ENCODE data around the gene ANTXRL.

Gene ANTXRL

DNA sequence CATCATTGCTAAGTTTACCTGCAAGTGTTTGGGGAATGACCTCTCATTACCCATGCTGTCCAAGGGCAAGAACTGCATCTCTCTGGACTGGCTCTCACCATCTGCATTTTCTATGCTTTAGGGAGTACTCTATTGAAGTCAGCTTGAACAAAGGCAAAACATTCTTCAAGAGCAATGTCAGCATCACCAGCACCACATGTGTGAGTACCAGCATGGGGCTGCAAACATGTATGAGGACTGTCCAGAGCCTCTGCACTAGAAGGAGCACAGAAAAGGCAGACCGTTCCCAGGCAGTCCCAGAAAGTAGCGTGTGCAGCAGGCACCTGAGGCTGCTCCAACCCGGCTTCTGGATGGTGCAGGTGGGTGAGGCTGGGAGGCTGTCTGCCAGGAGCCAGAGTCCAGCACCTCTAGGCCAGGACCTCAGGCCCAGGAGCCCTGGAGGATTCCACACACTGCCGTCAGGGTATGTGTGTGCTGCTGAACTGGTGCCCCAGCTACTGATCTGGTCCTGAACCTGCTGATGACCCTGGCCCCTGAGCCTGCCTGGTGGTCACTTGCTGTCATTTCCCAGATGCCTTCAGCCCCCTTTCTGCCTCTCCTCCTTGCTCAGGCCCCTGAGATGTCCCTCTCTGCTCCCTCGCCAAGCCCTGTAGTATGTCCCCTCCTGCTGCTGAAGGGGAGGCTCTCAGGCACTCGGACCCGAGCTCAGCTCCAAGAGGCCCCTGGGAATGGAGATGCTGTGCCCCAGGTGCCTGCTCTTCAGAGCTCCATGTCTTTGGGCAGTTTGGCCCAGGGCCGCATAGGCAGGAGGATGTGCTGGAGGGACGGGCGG, 20.7 kb downstream of the ANTXRL start:
- Histone ChIP-seq H3K4me1 (ENCODE audit: control extremely low read depth in 1 of 4, control insufficient read depth in 4 of 4, insufficient read depth in 4 of 4, low read length in 3 of 4) (no peaks in the 10 kb centered on the region), H3K4me3 (ENCODE audit: control insufficient read depth in 1 of 7, extremely low read depth in 1 of 7, insufficient read depth in 4 of 7, low read depth in 2 of 7, low read length in 6 of 7) (no peak overlapping the region), H3K9me3 (ENCODE audit: control extremely low read depth in 1 of 5, control insufficient read depth in 4 of 5, insufficient read depth in 2 of 5, low read depth in 1 of 5, low read length in 4 of 5) (no peaks in the 10 kb centered on the region), H3K27ac (ENCODE audit: insufficient read depth in 1 of 2, low read depth in 1 of 2, low read length in 2 of 2, poor library complexity in 1 of 2, severe bottlenecking in 2 of 2) (no peak overlapping the region), H3K36me3 (ENCODE audit: control insufficient read depth in 4 of 4, insufficient read depth in 4 of 4, low read length in 3 of 4) (no peaks in the 10 kb centered on the region), H3K27me3 (replicated peaks in 2 of 5; ENCODE audit: control insufficient read depth in 4 of 5, insufficient read depth in 5 of 5, low read length in 4 of 5) (no peaks in the 10 kb centered on the region)
- ChIA-PET POLR2A (no interaction called here), CTCF (no interaction called here)
- 95% methylated on average over 8 of the region's 10 CpGs for WGBS (ENCODE audit: insufficient coverage)
- no peak for DNase-seq

- Histone ChIP-seq H3K4me1 (ENCODE audit: control extremely low read depth in 1 of 4, control insufficient read depth in 4 of 4, insufficient read depth in 4 of 4, low read length in 3 of 4) (no peaks in the 10 kb centered on the region), H3K4me3 (ENCODE audit: control insufficient read depth in 1 of 7, extremely low read depth in 1 of 7, insufficient read depth in 4 of 7, low read depth in 2 of 7, low read length in 6 of 7) (no peak overlapping the region), H3K9me3 (ENCODE audit: control extremely low read depth in 1 of 5, control insufficient read depth in 4 of 5, insufficient read depth in 2 of 5, low read depth in 1 of 5, low read length in 4 of 5) (no peaks in the 10 kb centered on the region), H3K27me3 (replicated peaks in 2 of 5; ENCODE audit: control insufficient read depth in 4 of 5, insufficient read depth in 5 of 5, low read length in 4 of 5) (no peaks in the 10 kb centered on the region), H3K36me3 (ENCODE audit: control insufficient read depth in 4 of 4, insufficient read depth in 4 of 4, low read length in 3 of 4) (no peaks in the 10 kb centered on the region), H3K27ac (ENCODE audit: insufficient read depth in 1 of 2, low read depth in 1 of 2, low read length in 2 of 2, poor library complexity in 1 of 2, severe bottlenecking in 2 of 2) (no peak overlapping the region)
- ChIA-PET POLR2A (no interaction called here), CTCF (no interaction called here)
- no peak for DNase-seq
- WGBS (ENCODE audit: insufficient coverage): 100% methylated on average over 1 of the region's 4 CpGs
Observed at GRCh38 chr10:46308113-46308415, 21.3 kb downstream of the ANTXRL start.

DNA sequence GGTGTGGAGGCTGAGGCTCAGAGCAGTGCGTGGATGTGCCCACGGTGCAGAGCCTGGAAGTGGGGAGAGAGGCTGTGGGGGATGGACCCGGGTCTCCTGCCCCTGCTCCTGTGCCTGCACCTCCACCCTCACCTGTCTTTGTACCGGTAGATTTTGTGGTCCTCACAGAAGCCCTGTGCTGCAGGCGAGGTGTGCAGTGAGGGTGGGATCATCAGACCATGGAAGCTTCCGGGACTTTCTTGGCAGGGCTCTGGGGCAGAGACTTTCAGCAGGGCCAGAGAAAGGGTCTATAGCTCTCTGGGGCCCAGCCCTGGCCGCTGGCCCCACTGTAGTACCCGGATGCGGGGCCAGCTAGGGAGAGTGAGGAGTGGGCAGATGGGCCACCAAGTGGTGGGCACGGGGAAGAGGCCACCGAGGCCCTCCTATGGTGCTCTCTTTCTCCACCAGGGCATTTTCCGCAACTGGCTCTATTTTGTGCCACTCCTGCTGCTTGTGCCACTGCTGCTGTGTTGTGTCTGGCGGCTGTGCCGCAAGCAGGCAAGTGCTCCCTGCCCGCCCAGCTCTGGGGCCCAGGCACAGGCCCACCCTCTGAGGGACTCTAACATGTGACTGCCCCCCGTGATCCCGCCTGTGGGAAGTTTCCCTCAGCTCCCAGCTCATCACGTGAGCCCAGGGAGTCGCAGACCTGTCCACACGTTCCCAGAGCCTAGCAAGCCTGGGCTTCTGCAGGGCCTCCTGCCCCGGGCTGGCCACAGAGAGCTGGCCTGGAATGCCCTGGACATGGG, 22.1 kb downstream of the ANTXRL start:
- 96% methylated on average over 14 of the region's 21 CpGs for WGBS (ENCODE audit: insufficient coverage)
- Histone ChIP-seq H3K27me3 (replicated peaks in 2 of 5; ENCODE audit: control insufficient read depth in 4 of 5, insufficient read depth in 5 of 5, low read length in 4 of 5) (no peaks in the 10 kb centered on the region), H3K9me3 (ENCODE audit: control extremely low read depth in 1 of 5, control insufficient read depth in 4 of 5, insufficient read depth in 2 of 5, low read depth in 1 of 5, low read length in 4 of 5) (no peaks in the 10 kb centered on the region), H3K4me1 (ENCODE audit: control extremely low read depth in 1 of 4, control insufficient read depth in 4 of 4, insufficient read depth in 4 of 4, low read length in 3 of 4) (no peaks in the 10 kb centered on the region), H3K36me3 (ENCODE audit: control insufficient read depth in 4 of 4, insufficient read depth in 4 of 4, low read length in 3 of 4) (no peaks in the 10 kb centered on the region), H3K4me3 (ENCODE audit: control insufficient read depth in 1 of 7, extremely low read depth in 1 of 7, insufficient read depth in 4 of 7, low read depth in 2 of 7, low read length in 6 of 7) (no peak overlapping the region), H3K27ac (ENCODE audit: insufficient read depth in 1 of 2, low read depth in 1 of 2, low read length in 2 of 2, poor library complexity in 1 of 2, severe bottlenecking in 2 of 2) (no peak overlapping the region)
- CTCF ChIA-PET: interaction anchor here (0.6 to 0.9 kb wide), 2 partner anchors 9 to 222 kb away, joined by 3 read pairs; no protein-coding TSS in a partner anchor
- no peak for DNase-seq
- POLR2A ChIA-PET: no interaction called here

GRCh38 chr10:46309511-46310142, 22.8 kb downstream of the ANTXRL start:
- Histone ChIP-seq H3K27ac (ENCODE audit: insufficient read depth in 1 of 2, low read depth in 1 of 2, low read length in 2 of 2, poor library complexity in 1 of 2, severe bottlenecking in 2 of 2) (no peak overlapping the region), H3K4me1 (ENCODE audit: control extremely low read depth in 1 of 4, control insufficient read depth in 4 of 4, insufficient read depth in 4 of 4, low read length in 3 of 4) (no peaks in the 10 kb centered on the region), H3K27me3 (replicated peaks in 2 of 5; ENCODE audit: control insufficient read depth in 4 of 5, insufficient read depth in 5 of 5, low read length in 4 of 5) (no peaks in the 10 kb centered on the region), H3K36me3 (ENCODE audit: control insufficient read depth in 4 of 4, insufficient read depth in 4 of 4, low read length in 3 of 4) (no peaks in the 10 kb centered on the region), H3K9me3 (ENCODE audit: control extremely low read depth in 1 of 5, control insufficient read depth in 4 of 5, insufficient read depth in 2 of 5, low read depth in 1 of 5, low read length in 4 of 5) (no peaks in the 10 kb centered on the region), H3K4me3 (ENCODE audit: control insufficient read depth in 1 of 7, extremely low read depth in 1 of 7, insufficient read depth in 4 of 7, low read depth in 2 of 7, low read length in 6 of 7) (no peak overlapping the region)
- POLR2A ChIA-PET: no interaction called here
- WGBS (ENCODE audit: insufficient coverage): 93% methylated on average over 9 of the region's 9 CpGs
- CTCF ChIA-PET: no interaction called here
- DNase-seq: no peak

GRCh38 chr10:46310143-46310514, 23.3 kb downstream of the ANTXRL start:
- CTCF ChIA-PET: no interaction called here
- POLR2A ChIA-PET: no interaction called here
- WGBS (ENCODE audit: insufficient coverage): 93% methylated on average over 4 of the region's 4 CpGs
- Histone ChIP-seq H3K27ac (ENCODE audit: insufficient read depth in 1 of 2, low read depth in 1 of 2, low read length in 2 of 2, poor library complexity in 1 of 2, severe bottlenecking in 2 of 2) (no peak overlapping the region), H3K27me3 (replicated peaks in 2 of 5; ENCODE audit: control insufficient read depth in 4 of 5, insufficient read depth in 5 of 5, low read length in 4 of 5) (no peaks in the 10 kb centered on the region), H3K36me3 (ENCODE audit: control insufficient read depth in 4 of 4, insufficient read depth in 4 of 4, low read length in 3 of 4) (no peaks in the 10 kb centered on the region), H3K4me1 (ENCODE audit: control extremely low read depth in 1 of 4, control insufficient read depth in 4 of 4, insufficient read depth in 4 of 4, low read length in 3 of 4) (no peaks in the 10 kb centered on the region), H3K9me3 (ENCODE audit: control extremely low read depth in 1 of 5, control insufficient read depth in 4 of 5, insufficient read depth in 2 of 5, low read depth in 1 of 5, low read length in 4 of 5) (no peaks in the 10 kb centered on the region), H3K4me3 (ENCODE audit: control insufficient read depth in 1 of 7, extremely low read depth in 1 of 7, insufficient read depth in 4 of 7, low read depth in 2 of 7, low read length in 6 of 7) (no peak overlapping the region)
- DNase-seq: no peak

DNA sequence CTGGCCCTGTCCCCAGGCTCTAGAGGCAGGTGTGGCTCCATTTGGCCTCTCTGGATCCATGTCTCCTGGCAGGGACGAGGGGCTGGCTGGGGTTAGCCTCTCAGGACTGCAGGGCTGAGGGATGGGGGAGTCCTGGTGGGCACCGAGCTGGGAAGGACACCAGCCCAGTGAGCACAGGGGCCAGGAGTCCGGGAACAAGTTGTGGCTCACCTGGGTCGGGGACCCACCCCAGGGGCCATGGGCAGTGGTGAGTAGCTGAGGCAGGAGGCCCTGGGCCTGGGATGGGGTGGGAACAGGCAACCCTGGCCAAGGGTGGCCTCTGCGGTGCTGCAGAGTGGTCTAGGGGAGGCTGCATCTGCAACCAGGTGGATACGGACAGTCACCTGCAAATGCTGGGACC, 24.1 kb downstream of the ANTXRL start:
- 88% methylated on average over 5 of the region's 6 CpGs for WGBS (ENCODE audit: insufficient coverage)
- CTCF ChIA-PET: no interaction called here

GRCh38 chr10:46311501-46311951, 24.7 kb downstream of the ANTXRL start:
- no peaks in the 10 kb centered on the region for H3K36me3 ChIP-seq (ENCODE audit: control insufficient read depth in 4 of 4, insufficient read depth in 4 of 4, low read length in 3 of 4)
- 87% methylated on average over 5 of the region's 7 CpGs for WGBS (ENCODE audit: insufficient coverage)
- H3K27me3 ChIP-seq (replicated peaks in 2 of 5; ENCODE audit: control insufficient read depth in 4 of 5, insufficient read depth in 5 of 5, low read length in 4 of 5): no peaks in the 10 kb centered on the region
- ChIA-PET CTCF (no interaction called here), POLR2A (no interaction called here)
- no peak for DNase-seq
- H3K9me3 ChIP-seq (ENCODE audit: control extremely low read depth in 1 of 5, control insufficient read depth in 4 of 5, insufficient read depth in 2 of 5, low read depth in 1 of 5, low read length in 4 of 5): no peaks in the 10 kb centered on the region
- no peaks in the 10 kb centered on the region for H3K4me1 ChIP-seq (ENCODE audit: control extremely low read depth in 1 of 4, control insufficient read depth in 4 of 4, insufficient read depth in 4 of 4, low read length in 3 of 4)
- no peak overlapping the region for H3K4me3 ChIP-seq (ENCODE audit: control insufficient read depth in 1 of 7, extremely low read depth in 1 of 7, insufficient read depth in 4 of 7, low read depth in 2 of 7, low read length in 6 of 7)
- no peak overlapping the region for H3K27ac ChIP-seq (ENCODE audit: insufficient read depth in 1 of 2, low read depth in 1 of 2, low read length in 2 of 2, poor library complexity in 1 of 2, severe bottlenecking in 2 of 2)

More for the DNA sequence above, 24.1 kb downstream of the ANTXRL start:
- H3K27ac ChIP-seq (ENCODE audit: insufficient read depth in 1 of 2, low read depth in 1 of 2, low read length in 2 of 2, poor library complexity in 1 of 2, severe bottlenecking in 2 of 2): no peak overlapping the region
- DNase-seq: no peak
- H3K36me3 ChIP-seq (ENCODE audit: control insufficient read depth in 4 of 4, insufficient read depth in 4 of 4, low read length in 3 of 4): no peaks in the 10 kb centered on the region
- POLR2A ChIA-PET: no interaction called here
- H3K4me3 ChIP-seq (ENCODE audit: control insufficient read depth in 1 of 7, extremely low read depth in 1 of 7, insufficient read depth in 4 of 7, low read depth in 2 of 7, low read length in 6 of 7): no peak overlapping the region
- H3K9me3 ChIP-seq (ENCODE audit: control extremely low read depth in 1 of 5, control insufficient read depth in 4 of 5, insufficient read depth in 2 of 5, low read depth in 1 of 5, low read length in 4 of 5): no peaks in the 10 kb centered on the region
- H3K27me3 ChIP-seq (replicated peaks in 2 of 5; ENCODE audit: control insufficient read depth in 4 of 5, insufficient read depth in 5 of 5, low read length in 4 of 5): no peaks in the 10 kb centered on the region
- H3K4me1 ChIP-seq (ENCODE audit: control extremely low read depth in 1 of 4, control insufficient read depth in 4 of 4, insufficient read depth in 4 of 4, low read length in 3 of 4): no peaks in the 10 kb centered on the region

Measured in common myeloid progenitor, CD34-positive (primary cell).